ENCODE results near the gene DPPA2. TPM values are rescaled to one million over a fixed set of nuclear protein-coding genes. Genes with fewer than 3 reads are reported as not detected.

Gene DPPA2
- total RNA-seq, 2 experiments from 2014 or later: not detected

DNA sequence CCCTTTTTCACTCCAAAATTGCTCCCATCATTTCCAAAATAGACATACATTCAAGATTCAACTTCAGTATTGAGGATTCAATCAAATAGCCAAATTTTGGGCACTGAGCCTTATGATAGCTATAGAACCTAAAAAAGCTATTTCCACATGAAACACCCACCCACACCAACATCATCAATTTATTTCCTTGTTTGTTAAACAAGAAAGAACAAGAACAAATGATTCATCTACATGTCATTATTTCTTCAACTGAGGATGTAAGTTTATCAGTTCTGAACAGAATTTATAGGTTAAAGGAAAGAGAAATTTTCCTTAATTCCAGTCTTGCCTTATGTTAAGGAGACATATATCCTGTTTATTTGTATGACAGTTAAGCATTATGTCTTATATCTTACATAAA is 32.2 kb downstream of the DPPA2 start:
- Mint-ChIP-seq H3K27ac (no peak overlapping the region), H3K27me3 (peaks cover 6% of the 10 kb centered on the region), H3K4me1 (ENCODE audit: low read depth) (no peaks in the 10 kb centered on the region), H3K36me3 (ENCODE audit: low read depth) (no peaks in the 10 kb centered on the region), H3K4me3 (no peak overlapping the region), H3K9me3 (no peaks in the 10 kb centered on the region)
- intact Hi-C loops (cut with DNase I, micrococcal nuclease): no loop called here
- DNase-seq: no peak
- Histone ChIP-seq H3K27ac (ENCODE audit: low read depth in 1 of 2, low read length in 2 of 2) (no peak overlapping the region), H3K4me1 (ENCODE audit: insufficient read depth, low read length) (no peaks in the 10 kb centered on the region), H3K27me3 (ENCODE audit: control insufficient read depth in 1 of 2, insufficient read depth in 2 of 2, low read length in 2 of 2) (no peaks in the 10 kb centered on the region), H3K36me3 (ENCODE audit: insufficient read depth, low read length) (no peaks in the 10 kb centered on the region), H3K4me3 (ENCODE audit: low read length) (no peak overlapping the region), H3K9me3 (ENCODE audit: control insufficient read depth in 1 of 2, insufficient read depth in 1 of 2, low read length in 2 of 2) (no peaks in the 10 kb centered on the region)
- TF ChIP-seq, protein P1, sequence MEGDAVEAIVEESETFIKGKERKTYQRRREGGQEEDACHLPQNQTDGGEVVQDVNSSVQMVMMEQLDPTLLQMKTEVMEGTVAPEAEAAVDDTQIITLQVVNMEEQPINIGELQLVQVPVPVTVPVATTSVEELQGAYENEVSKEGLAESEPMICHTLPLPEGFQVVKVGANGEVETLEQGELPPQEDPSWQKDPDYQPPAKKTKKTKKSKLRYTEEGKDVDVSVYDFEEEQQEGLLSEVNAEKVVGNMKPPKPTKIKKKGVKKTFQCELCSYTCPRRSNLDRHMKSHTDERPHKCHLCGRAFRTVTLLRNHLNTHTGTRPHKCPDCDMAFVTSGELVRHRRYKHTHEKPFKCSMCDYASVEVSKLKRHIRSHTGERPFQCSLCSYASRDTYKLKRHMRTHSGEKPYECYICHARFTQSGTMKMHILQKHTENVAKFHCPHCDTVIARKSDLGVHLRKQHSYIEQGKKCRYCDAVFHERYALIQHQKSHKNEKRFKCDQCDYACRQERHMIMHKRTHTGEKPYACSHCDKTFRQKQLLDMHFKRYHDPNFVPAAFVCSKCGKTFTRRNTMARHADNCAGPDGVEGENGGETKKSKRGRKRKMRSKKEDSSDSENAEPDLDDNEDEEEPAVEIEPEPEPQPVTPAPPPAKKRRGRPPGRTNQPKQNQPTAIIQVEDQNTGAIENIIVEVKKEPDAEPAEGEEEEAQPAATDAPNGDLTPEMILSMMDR (IDR thresholded peaks at IDR 0.05): no peak
- ATAC-seq (ENCODE audit: poor library complexity): no peak
- CTCF ChIA-PET: no interaction called here
- POLR2A ChIA-PET: no interaction called here

DNA sequence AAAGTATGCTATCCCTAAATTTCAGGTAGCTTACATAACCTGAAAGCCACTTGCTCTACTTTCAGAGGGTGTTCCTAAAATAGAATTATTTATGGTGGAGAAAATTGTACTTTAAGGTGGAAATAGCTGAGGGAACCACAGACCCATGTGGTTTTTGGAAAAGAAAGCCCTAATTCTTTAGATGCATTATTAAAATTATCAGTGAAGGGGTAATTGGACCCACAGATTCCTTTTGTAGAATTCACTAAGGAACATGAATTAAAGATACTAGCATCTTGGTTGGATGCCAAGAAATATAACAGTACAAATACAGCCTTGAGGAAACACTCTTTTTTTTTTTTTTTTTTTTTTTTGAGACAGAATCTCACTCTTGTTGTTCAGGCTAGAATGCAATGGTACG is 37.8 kb downstream of the DPPA2 start:
- H3K9me3 Mint-ChIP-seq: no peaks in the 10 kb centered on the region
- ChIA-PET POLR2A (interaction anchor here (0.6 kb wide), 1 partner anchor 65 kb away, joined by 3 read pairs; no protein-coding TSS in a partner anchor), CTCF (no interaction called here)
- no peak overlapping the region for H3K27ac ChIP-seq (ENCODE audit: low read depth in 1 of 2, low read length in 2 of 2)
- peaks cover 7% of the 10 kb centered on the region for H3K27me3 Mint-ChIP-seq
- no peak overlapping the region for H3K27ac Mint-ChIP-seq
- TF ChIP-seq, protein P1 (IDR thresholded peaks at IDR 0.05): no peak
- peaks cover 4% of the 10 kb centered on the region for H3K4me1 Mint-ChIP-seq (ENCODE audit: low read depth)
- DNase-seq (no peak), ATAC-seq (ENCODE audit: poor library complexity) (no peak)
- no peaks in the 10 kb centered on the region for H3K9me3 ChIP-seq (ENCODE audit: control insufficient read depth in 1 of 2, insufficient read depth in 1 of 2, low read length in 2 of 2)
- no peak overlapping the region for H3K4me3 ChIP-seq (ENCODE audit: low read length)
- intact Hi-C loops (cut with DNase I, micrococcal nuclease): no loop called here
- no peaks in the 10 kb centered on the region for H3K27me3 ChIP-seq (ENCODE audit: control insufficient read depth in 1 of 2, insufficient read depth in 2 of 2, low read length in 2 of 2)
- no peaks in the 10 kb centered on the region for H3K36me3 ChIP-seq (ENCODE audit: insufficient read depth, low read length)
- no peak overlapping the region for H3K4me3 Mint-ChIP-seq
- no peaks in the 10 kb centered on the region for H3K36me3 Mint-ChIP-seq (ENCODE audit: low read depth)
- H3K4me1 ChIP-seq (ENCODE audit: insufficient read depth, low read length): peaks cover 3% of the 10 kb centered on the region

DNA sequence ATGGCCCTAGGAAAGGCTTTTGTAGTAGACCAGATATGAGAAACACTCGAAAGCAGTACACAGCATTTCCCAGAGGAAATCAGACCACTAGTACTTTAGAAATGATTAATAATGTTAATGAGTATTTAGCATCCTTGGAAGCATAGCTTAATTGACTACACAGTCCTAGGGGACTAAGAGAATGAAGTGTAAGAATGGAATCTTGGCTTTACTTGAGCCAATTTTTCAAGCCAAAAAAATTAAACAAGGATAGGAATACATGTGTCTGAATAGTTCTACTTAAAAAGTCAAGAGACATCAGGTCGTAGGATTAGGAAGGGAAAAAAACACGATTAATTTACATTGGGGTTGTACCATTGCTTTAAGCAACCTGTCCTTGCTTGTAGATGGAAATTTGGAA is 38.2 kb downstream of the DPPA2 start:
- intact Hi-C loops (cut with DNase I, micrococcal nuclease): no loop called here
- ChIA-PET POLR2A (interaction anchor here (0.6 kb wide), 1 partner anchor 66 kb away, joined by 3 read pairs; no protein-coding TSS in a partner anchor), CTCF (no interaction called here)
- TF ChIP-seq, protein P1 (IDR thresholded peaks at IDR 0.05): no peak
- DNase-seq (no peak), ATAC-seq (ENCODE audit: poor library complexity) (no peak)
- H3K27ac Mint-ChIP-seq: no peak overlapping the region
- H3K4me3 Mint-ChIP-seq: no peak overlapping the region
- Histone ChIP-seq H3K36me3 (ENCODE audit: insufficient read depth, low read length) (no peaks in the 10 kb centered on the region), H3K9me3 (ENCODE audit: control insufficient read depth in 1 of 2, insufficient read depth in 1 of 2, low read length in 2 of 2) (no peaks in the 10 kb centered on the region), H3K4me1 (ENCODE audit: insufficient read depth, low read length) (peaks cover 3% of the 10 kb centered on the region), H3K4me3 (ENCODE audit: low read length) (no peak overlapping the region), H3K27ac (ENCODE audit: low read depth in 1 of 2, low read length in 2 of 2) (no peak overlapping the region), H3K27me3 (ENCODE audit: control insufficient read depth in 1 of 2, insufficient read depth in 2 of 2, low read length in 2 of 2) (no peaks in the 10 kb centered on the region)
- H3K36me3 Mint-ChIP-seq (ENCODE audit: low read depth): no peaks in the 10 kb centered on the region
- peaks cover 4% of the 10 kb centered on the region for H3K4me1 Mint-ChIP-seq (ENCODE audit: low read depth)
- peaks cover 7% of the 10 kb centered on the region for H3K27me3 Mint-ChIP-seq
- H3K9me3 Mint-ChIP-seq: no peaks in the 10 kb centered on the region
